Measurements from ENCODE around the gene MAG. TPM values are rescaled to one million over a fixed set of nuclear protein-coding genes. Genes with fewer than 3 reads are reported as not detected.

MAG gene
- total RNA-seq, 1 donor from 2014 or later: not detected

DNA sequence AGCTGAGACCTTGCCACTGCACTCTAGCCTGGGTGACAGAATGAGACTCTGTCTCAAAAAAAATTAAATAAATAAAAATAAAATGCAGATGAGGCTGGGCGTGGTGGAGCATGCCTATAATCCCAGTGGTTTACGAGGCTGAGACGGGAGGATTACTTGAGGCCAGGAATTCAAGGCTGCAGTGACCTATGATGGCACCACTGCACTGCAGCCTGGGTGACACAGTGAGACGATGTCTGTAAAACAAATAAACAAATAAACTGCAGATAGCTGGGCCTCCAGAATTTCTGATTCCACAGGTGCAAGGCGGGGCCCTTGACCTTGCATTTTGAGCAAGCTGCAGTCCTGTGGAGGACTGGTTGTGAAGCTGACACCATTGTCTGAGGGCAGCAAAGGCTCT is 3.1 kb upstream of the MAG start:
- no peaks in the 10 kb centered on the region for H3K9me3 ChIP-seq (replicated peaks)
- H3K36me3 ChIP-seq: no peaks in the 10 kb centered on the region
- TF ChIP-seq, protein P1, sequence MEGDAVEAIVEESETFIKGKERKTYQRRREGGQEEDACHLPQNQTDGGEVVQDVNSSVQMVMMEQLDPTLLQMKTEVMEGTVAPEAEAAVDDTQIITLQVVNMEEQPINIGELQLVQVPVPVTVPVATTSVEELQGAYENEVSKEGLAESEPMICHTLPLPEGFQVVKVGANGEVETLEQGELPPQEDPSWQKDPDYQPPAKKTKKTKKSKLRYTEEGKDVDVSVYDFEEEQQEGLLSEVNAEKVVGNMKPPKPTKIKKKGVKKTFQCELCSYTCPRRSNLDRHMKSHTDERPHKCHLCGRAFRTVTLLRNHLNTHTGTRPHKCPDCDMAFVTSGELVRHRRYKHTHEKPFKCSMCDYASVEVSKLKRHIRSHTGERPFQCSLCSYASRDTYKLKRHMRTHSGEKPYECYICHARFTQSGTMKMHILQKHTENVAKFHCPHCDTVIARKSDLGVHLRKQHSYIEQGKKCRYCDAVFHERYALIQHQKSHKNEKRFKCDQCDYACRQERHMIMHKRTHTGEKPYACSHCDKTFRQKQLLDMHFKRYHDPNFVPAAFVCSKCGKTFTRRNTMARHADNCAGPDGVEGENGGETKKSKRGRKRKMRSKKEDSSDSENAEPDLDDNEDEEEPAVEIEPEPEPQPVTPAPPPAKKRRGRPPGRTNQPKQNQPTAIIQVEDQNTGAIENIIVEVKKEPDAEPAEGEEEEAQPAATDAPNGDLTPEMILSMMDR (IDR thresholded peaks at IDR 0.05; ENCODE audit: borderline replicate concordance): no peak
- H3K4me3 ChIP-seq: no peak overlapping the region
- no peaks in the 10 kb centered on the region for H3K4me1 ChIP-seq
- H3K27ac ChIP-seq (replicated peaks): no peak overlapping the region
- intact Hi-C loops (cut with micrococcal nuclease): no loop called here
- peaks cover 78% of the 10 kb centered on the region for H3K27me3 ChIP-seq (ENCODE audit: low read depth)
- no peak for DNase-seq

DNA sequence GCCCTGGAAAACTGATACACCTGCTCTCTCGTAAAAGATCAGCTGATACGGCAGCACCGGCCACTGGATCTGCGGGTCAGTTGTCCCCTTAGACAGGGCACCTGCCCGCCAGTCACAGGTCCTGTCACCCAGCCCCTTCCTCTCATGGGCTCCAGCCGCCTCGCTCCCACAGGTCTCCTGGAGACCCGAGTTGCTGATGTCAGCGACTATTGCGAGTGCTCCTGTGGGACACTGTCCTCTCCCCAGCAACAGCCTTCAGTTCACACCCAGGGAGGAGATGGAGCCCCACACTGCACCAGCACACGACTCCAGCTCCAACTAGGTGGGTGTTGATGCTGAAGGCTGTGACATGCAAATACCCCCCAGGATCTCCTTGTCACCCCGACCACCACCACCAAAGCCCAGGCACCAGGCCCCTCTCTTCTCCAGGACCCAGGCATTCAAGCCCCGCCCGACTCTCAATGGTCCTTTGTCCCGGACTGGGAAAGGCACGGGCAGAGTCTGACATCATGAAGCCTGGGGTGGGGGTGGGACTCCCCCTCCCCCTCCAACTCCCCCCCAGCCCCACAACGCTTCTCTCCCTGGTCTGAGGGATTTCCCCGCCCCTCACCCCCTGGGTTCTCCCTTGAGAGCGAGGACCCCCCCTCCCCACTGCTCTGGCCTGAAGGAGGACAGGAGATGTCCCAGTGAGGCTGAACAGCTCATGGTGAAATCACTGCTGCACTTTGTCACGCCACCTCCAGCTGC is 1.4 kb upstream of the MAG start:
- H3K4me3 ChIP-seq: no peak overlapping the region
- no peaks in the 10 kb centered on the region for H3K36me3 ChIP-seq
- no peak for DNase-seq
- intact Hi-C loops (cut with micrococcal nuclease): no loop called here
- H3K4me1 ChIP-seq: no peaks in the 10 kb centered on the region
- H3K27ac ChIP-seq (replicated peaks): no peak overlapping the region
- TF ChIP-seq, protein P1 (IDR thresholded peaks at IDR 0.05; ENCODE audit: borderline replicate concordance): no peak
- peaks cover 81% of the 10 kb centered on the region for H3K27me3 ChIP-seq (ENCODE audit: low read depth)
- H3K9me3 ChIP-seq (replicated peaks): no peaks in the 10 kb centered on the region

DNA sequence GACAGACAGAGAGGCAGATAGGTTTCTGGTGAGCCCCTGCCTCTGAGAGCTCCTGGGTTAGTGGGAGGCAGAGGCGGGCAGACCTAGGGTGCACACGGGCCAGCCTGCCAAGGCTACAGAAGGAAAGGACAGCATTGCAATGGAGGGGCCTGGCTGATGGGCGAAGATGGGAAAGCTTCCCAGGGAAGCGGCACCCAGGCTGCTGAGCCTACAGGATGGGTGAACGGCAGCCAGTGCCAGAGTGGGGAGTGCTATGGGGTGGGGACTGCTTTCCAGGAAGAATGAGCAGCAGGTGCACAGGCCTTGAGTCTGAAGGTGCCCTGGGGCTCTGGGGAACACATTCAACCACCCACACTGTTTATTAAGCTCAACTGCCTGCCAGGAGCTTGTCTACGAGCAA is 702 bp upstream of the MAG start:
- H3K9me3 ChIP-seq (replicated peaks): no peaks in the 10 kb centered on the region
- H3K4me3 ChIP-seq: no peak overlapping the region
- TF ChIP-seq, protein P1 (IDR thresholded peaks at IDR 0.05; ENCODE audit: borderline replicate concordance): no peak
- peaks cover 80% of the 10 kb centered on the region for H3K27me3 ChIP-seq (ENCODE audit: low read depth)
- no peak for DNase-seq
- intact Hi-C loops (cut with micrococcal nuclease): no loop called here
- H3K4me1 ChIP-seq: no peaks in the 10 kb centered on the region
- no peak overlapping the region for H3K27ac ChIP-seq (replicated peaks)
- no peaks in the 10 kb centered on the region for H3K36me3 ChIP-seq

DNA sequence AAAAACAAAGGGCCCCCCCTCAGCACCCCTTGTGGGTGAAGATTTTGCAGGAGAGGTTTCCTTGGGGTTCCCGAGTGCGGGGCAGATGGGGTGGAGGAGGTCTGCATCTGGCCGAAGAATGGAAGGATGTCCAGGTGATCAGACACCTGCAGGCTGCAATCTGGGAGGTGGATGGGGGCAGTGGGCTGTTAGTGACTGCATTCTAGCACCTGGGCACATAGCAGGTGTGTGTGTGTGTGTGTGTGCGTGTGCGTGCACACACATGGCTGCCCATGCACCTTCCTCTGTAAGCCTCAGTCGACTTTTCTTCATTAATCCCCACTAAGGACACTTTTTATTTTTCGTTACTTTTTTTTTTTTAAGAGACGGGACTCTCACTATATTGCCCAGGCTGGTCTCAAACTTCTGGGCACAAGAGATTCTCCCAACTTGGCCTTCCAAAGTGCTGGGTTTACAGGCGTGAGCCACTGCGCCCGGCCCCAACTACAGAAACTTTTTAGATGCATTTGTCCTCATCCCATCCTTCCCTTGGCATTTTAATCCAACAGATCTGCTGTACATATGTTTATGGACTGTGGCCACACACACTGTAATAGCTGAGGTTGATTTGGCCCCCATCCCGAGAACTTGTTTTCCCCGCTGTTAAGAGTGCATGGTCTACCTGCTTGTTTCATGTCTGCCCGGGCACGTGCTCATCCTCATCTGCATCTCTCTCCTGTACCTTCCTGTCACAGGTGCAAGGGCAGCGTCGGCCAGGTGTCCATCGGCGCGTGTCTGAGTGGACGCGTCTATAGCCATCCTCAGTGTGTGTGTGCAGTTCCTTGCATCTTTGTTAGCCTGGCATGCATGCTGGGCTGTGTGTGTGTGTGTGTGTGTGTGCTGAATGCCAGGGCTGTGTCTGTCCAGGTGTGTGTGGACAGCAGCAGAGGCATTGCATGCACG is 731 bp downstream of the MAG start:
- no peaks in the 10 kb centered on the region for H3K4me1 ChIP-seq
- peaks cover 70% of the 10 kb centered on the region for H3K27me3 ChIP-seq (ENCODE audit: low read depth)
- H3K36me3 ChIP-seq: no peaks in the 10 kb centered on the region
- no peak for DNase-seq
- intact Hi-C loops (cut with micrococcal nuclease): no loop called here
- no peak overlapping the region for H3K27ac ChIP-seq (replicated peaks)
- no peak overlapping the region for H3K4me3 ChIP-seq
- TF ChIP-seq, protein P1 (IDR thresholded peaks at IDR 0.05; ENCODE audit: borderline replicate concordance): no peak
- H3K9me3 ChIP-seq (replicated peaks): no peaks in the 10 kb centered on the region

DNA sequence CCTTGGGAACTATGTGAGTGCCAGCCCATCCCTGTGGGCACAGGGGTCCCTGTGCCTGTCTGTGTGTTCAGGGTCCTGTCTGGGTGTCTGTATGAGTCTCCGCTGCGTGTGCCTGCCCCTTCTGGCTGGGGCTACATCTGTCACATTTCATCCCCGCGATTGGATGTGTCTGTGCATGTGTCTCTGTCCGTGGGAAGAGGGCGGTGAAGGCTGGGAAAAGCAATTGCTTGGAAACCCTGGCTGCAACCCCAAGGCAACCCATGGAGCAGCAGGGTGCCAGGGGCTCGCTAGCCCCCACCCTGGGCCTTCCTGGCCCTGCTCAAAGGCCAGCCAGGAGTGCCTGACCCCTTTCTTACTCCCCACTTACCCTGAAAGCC is 1.4 kb downstream of the MAG start:
- Histone ChIP-seq H3K4me1 (no peaks in the 10 kb centered on the region), H3K9me3 (replicated peaks) (no peaks in the 10 kb centered on the region), H3K4me3 (no peak overlapping the region), H3K27me3 (ENCODE audit: low read depth) (peaks cover 76% of the 10 kb centered on the region), H3K27ac (replicated peaks) (no peak overlapping the region), H3K36me3 (no peaks in the 10 kb centered on the region)
- intact Hi-C loops (cut with micrococcal nuclease): no loop called here
- TF ChIP-seq, protein P1 (IDR thresholded peaks at IDR 0.05; ENCODE audit: borderline replicate concordance): no peak
- DNase-seq: no peak

Data from left ventricle myocardium inferior (tissue), 1 donor.